ENCODE data around the gene CDHR1.

GRCh38 chr10:84232376-84232775 is 38.0 kb downstream of the CDHR1 start:
- TF ChIP-seq CTCF (IDR thresholded peaks at IDR 0.05) (no peak), POLR2A (IDR thresholded peaks at IDR 0.05) (no peak)

Data from heart left ventricle (tissue), 13 donors.